ENCODE measurements around the gene TMEM212.
A peak's percentile ranks its signal among the peaks of the same experiment; 100 is the strongest.

GRCh38 chr3:171804618-171805389, 38.3 kb upstream of the TMEM212 start:
- TF ChIP-seq MAX (IDR thresholded peaks at IDR 0.05; ENCODE audit: insufficient read depth, insufficient read length): no peak
- TF ChIP-seq EZH2 (IDR thresholded peaks at IDR 0.05; ENCODE audit: borderline replicate concordance, low read depth, low read length, severe bottlenecking): no peak
- no peak for TF ChIP-seq POLR2A (IDR thresholded peaks at IDR 0.05; ENCODE audit: low read depth, low read length)
- TF ChIP-seq CTCF (IDR thresholded peaks at IDR 0.05; ENCODE audit: extremely low read depth in 1 of 2, insufficient read depth in 1 of 2, low read depth in 1 of 2, low read length in 2 of 2): no peak
- no peak for TF ChIP-seq JUN (IDR thresholded peaks at IDR 0.05; ENCODE audit: borderline replicate concordance, insufficient read depth, insufficient read length, low read depth)
- TF ChIP-seq POLR2AphosphoS5 (IDR thresholded peaks at IDR 0.05; ENCODE audit: insufficient read depth, low read depth, low read length): peak; percentile 22
- no peak for TF ChIP-seq MYC (IDR thresholded peaks at IDR 0.05; ENCODE audit: low read depth, low read length)

Measured in endothelial cell of umbilical vein (primary cell).